ENCODE data around the gene UFM1.

GRCh38 chr13:38409771-38410170 is 60.1 kb downstream of the UFM1 start:
- TF ChIP-seq CTCF (IDR thresholded peaks at IDR 0.05 in 2 of 3, conservative IDR thresholded peaks at IDR 0.05 in 1 of 3; ENCODE audit: borderline replicate concordance in 1 of 3, insufficient read depth in 1 of 3, low read depth in 2 of 3, low read length in 2 of 3) (no peak), SRF (IDR thresholded peaks at IDR 0.05; ENCODE audit: low read depth) (no peak), ZBTB33 (IDR thresholded peaks at IDR 0.05; ENCODE audit: extremely low read depth, insufficient replicate concordance, low read length) (no peak), FOSL1 (IDR thresholded peaks at IDR 0.05; ENCODE audit: low read depth) (no peak), TCF7L2 (IDR thresholded peaks at IDR 0.05; ENCODE audit: borderline replicate concordance, extremely low read depth, insufficient read depth, insufficient read length) (no peak), SP1 (IDR thresholded peaks at IDR 0.05; ENCODE audit: low read depth) (no peak), MAX (IDR thresholded peaks at IDR 0.05) (no peak), POLR2AphosphoS5 (IDR thresholded peaks at IDR 0.05; ENCODE audit: low read depth, low read length) (no peak), EZH2 (IDR thresholded peaks at IDR 0.05) (no peak), JUND (IDR thresholded peaks at IDR 0.05) (no peak), RAD21 (IDR thresholded peaks at IDR 0.05; ENCODE audit: low read depth) (no peak), EZH2phosphoT487 (IDR thresholded peaks at IDR 0.05; ENCODE audit: borderline replicate concordance) (no peak)

Measured in HCT116 (cell line).